GM18505 (cell line): Measurements from ENCODE around the gene LRCH4.

Experiments
- ATAC-seq: cut with Tn5 transposase; IDR thresholded peaks from one replicate; pipeline ENCODE4 v1.9.1; 2021; ENCODE audit not compliant: unreplicated experiment
- POLR2A ChIP-seq: IDR thresholded peaks from 4 replicates; pipeline ENCODE4 v1.6.1; 2011; ENCODE audit warnings: borderline replicate concordance; ENCODE audit not compliant: insufficient read depth, insufficient read length; ENCODE audit errors: extremely low read depth

Gene LRCH4, protein sequence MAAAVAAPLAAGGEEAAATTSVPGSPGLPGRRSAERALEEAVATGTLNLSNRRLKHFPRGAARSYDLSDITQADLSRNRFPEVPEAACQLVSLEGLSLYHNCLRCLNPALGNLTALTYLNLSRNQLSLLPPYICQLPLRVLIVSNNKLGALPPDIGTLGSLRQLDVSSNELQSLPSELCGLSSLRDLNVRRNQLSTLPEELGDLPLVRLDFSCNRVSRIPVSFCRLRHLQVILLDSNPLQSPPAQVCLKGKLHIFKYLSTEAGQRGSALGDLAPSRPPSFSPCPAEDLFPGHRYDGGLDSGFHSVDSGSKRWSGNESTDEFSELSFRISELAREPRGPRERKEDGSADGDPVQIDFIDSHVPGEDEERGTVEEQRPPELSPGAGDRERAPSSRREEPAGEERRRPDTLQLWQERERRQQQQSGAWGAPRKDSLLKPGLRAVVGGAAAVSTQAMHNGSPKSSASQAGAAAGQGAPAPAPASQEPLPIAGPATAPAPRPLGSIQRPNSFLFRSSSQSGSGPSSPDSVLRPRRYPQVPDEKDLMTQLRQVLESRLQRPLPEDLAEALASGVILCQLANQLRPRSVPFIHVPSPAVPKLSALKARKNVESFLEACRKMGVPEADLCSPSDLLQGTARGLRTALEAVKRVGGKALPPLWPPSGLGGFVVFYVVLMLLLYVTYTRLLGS

DNA sequence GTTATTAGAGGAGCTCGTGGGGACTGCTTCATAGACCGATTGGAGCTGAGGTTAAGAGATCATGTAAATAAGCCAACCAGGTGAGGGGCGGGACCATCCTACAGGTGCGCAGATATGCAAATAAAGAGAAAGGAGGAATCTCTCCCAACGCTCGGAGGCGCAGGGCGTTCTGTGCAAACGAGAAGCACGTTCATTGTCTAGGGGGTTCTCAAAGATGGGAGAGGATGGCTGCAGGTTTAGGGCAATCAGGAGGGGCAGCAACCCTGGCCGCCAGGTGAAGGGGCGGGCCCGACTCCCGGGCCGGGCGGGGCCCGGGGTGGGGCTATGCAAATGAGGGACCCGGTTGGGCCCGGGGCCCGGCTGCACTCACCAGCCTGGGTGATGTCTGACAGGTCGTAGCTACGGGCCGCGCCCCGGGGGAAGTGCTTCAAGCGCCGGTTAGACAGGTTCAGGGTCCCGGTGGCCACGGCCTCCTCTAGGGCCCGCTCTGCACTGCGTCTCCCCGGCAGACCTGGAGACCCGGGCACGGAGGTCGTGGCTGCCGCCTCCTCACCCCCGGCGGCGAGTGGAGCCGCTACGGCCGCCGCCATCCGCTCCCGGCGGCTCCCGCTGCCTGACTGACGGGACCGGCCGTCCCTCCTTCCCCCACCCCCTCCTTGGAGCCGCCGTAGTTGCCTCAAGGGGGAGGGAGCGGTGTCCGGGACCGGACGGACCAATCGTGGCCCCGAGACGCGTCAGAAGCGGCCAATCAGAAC lies at the start of gene LRCH4:
TSS of gene LRCH4 (minus strand) at position 619 of the 755 bp plus-strand sequence. CDS start at position 590, 29 bp downstream.
- peak; percentile 98 for TF ChIP-seq POLR2A
- ATAC-seq, result peak; percentile 29

GRCh38 chr7:100632951-100633717 lies 47.2 kb upstream of the LRCH4 start:
- TF ChIP-seq POLR2A, result peak; percentile 55
- ATAC-seq, result no peak

- no peak for ATAC-seq
- TF ChIP-seq POLR2A, result no peak
These were observed 44.1 kb upstream of the LRCH4 start for GRCh38 chr7:100630066-100630465.

DNA sequence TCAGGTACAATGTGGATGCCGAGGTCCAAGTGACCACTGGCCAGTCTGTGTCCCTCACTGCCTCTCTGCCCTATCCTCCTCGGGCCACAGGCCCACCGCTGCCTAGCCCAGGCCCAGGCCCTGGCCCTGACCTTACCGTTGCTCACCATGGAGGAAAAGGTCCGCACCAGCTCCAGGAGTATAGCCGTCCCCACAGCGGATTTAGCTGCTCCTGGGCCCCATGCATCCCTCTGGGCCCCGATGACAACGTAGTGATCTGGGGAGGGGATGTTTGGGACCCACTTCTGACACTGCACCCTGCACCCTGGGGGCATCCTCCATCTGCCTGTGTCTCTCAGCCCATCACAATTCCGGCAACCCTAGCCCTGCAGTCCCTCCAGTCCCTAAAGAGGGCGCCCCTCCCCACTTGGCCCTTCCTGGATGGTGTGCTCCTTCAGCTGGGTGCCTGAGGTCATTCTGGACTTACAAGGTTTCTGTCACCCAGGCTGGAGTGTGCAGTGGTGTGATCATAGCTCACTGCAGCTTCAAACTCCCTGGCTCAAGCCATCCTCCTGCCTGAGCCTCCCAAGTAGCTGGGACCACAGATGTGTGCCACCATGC lies 43.3 kb upstream of the LRCH4 start:
- ATAC-seq, result no peak

GRCh38 chr7:100627238-100627549 lies 41.3 kb upstream of the LRCH4 start:
- no peak for TF ChIP-seq POLR2A
- ATAC-seq, result no peak

More for the DNA sequence above, 43.3 kb upstream of the LRCH4 start:
- no peak for TF ChIP-seq POLR2A

GRCh38 chr7:100626530-100627237 lies 40.8 kb upstream of the LRCH4 start:
- TF ChIP-seq POLR2A, result peak; percentile 58
- ATAC-seq, result peak; percentile 68

DNA sequence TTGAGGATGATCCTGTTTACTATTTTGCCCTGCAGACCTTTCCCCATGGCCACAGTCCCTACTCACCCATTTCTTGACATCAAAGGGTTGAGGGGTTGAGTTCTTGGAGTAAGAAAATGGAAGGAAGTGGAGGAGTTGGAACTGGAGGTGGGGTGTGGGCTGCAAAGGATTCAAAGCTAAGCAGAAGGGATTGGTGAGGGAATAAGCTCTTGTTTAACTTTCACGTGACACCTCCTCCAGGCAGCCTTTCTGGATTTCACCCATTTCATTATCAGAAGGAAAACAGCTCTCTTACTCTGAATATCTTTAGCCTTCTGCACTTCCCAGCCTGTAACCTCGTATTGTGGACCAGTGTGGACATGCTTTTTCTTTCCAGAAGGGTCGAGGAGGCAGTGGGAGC lies 40.1 kb upstream of the LRCH4 start:
- TF ChIP-seq POLR2A, result no peak
- ATAC-seq, result no peak

GRCh38 chr7:100623951-100624824 lies 38.3 kb upstream of the LRCH4 start:
- ATAC-seq, result no peak
- TF ChIP-seq POLR2A, result no peak

- no peak for TF ChIP-seq POLR2A
- no peak for ATAC-seq
These were observed 35.6 kb upstream of the LRCH4 start for GRCh38 chr7:100621554-100621953.

DNA sequence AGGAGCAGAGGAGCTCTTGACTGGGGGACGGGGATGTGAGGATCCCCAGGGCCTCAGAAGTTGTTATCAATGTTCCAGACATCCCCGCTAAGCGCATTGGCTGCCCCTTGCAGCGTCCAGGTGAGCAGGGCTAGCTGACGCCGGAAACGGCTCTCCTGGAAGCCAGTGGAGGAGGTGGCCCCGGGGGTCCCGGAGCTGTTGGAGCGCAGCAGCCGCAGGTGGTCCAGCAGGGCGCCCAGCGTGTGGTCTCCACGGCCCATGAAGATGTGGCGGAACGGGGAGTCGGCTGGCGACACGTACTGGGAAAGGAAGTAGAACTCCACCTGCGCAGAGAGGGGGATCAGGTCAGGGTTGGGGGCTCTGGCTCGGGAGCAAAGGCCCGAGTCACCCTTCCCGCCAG lies 34.9 kb upstream of the LRCH4 start:
- no peak for ATAC-seq
- TF ChIP-seq POLR2A, result no peak

DNA sequence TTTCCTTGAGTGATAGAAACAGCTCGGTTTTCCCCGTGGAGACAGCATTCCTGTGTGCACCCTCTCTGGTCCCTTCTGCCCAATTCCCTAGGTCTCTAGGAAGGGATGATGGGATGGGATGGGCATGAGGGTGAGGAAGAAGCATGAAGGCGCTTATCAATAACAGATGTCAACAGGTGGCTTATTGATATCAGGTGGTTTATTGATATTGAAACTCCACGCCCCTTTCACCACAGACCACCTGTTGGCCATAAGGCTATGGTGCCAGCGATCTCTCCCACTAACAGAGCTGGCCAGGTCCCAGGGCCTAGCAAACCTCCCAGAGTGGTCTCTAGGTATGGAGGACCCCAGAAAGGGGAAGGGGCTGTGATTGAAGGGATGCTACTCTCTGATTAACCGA lies 34.3 kb upstream of the LRCH4 start:
- no peak for ATAC-seq
- TF ChIP-seq POLR2A, result no peak
